HepG2 (cell line): ENCODE data around the gene KLHL12. TPM values are rescaled to one million over a fixed set of nuclear protein-coding genes. Genes with fewer than 3 reads are reported as not detected.

Source experiments
- KLF16 ChIP-seq, 2 experiments: sonication (generic) in 1 of 2; formaldehyde crosslinking in 1 of 2; IDR thresholded peaks; 2 replicates each; pipeline versions ENCODE4 v1.6.1 to v1.8.0; 2016 to 2023; ENCODE audit warnings: missing genetic modification reagents in 2 of 2, missing compliant biosample characterization in 1 of 2
- RAD21 ChIP-seq: fragments of 450-650 bp; formaldehyde crosslinking; IDR thresholded peaks from 2 replicates; pipeline ENCODE4 v1.5.0; 2020; ENCODE audit warnings: mild to moderate bottlenecking
- SP2 ChIP-seq: sonication (generic); formaldehyde crosslinking; IDR thresholded peaks from 2 replicates; pipeline ENCODE4 v1.5.1; 2020; ENCODE audit warnings: mild to moderate bottlenecking, missing genetic modification reagents
- SP5 ChIP-seq: IDR thresholded peaks from 2 replicates; pipeline ENCODE4 v1.6.1; 2016; ENCODE audit warnings: low read depth, borderline replicate concordance
- STAT5B ChIP-seq: sonication (generic); formaldehyde crosslinking; IDR thresholded peaks from 2 replicates; pipeline ENCODE4 v1.4.0; 2020; ENCODE audit warnings: missing genetic modification reagents
- ZBTB20 ChIP-seq: sonication (generic); formaldehyde crosslinking; IDR thresholded peaks from 2 replicates; pipeline ENCODE4 v1.8.1; 2023; ENCODE audit warnings: missing genetic modification reagents, low read depth, mild to moderate bottlenecking, borderline replicate concordance
- ZNF292 ChIP-seq: sonication (generic); formaldehyde crosslinking; IDR thresholded peaks from 2 replicates; pipeline ENCODE4 v1.8.1; 2022; ENCODE audit warnings: mild to moderate bottlenecking, low read depth, missing genetic modification reagents, borderline replicate concordance
- ZNF317 ChIP-seq: sonication (generic); formaldehyde crosslinking; IDR thresholded peaks from 2 replicates; pipeline ENCODE4 v1.5.0; 2020; ENCODE audit warnings: mild to moderate bottlenecking, missing genetic modification reagents
- ZNF616 ChIP-seq: sonication (generic); formaldehyde crosslinking; IDR thresholded peaks from 2 replicates; pipeline ENCODE4 v1.5.0; 2020; ENCODE audit warnings: low read depth, mild to moderate bottlenecking, missing genetic modification reagents
- ZNF773 ChIP-seq: sonication (generic); formaldehyde crosslinking; IDR thresholded peaks from 2 replicates; pipeline ENCODE4 v1.4.0; 2020; ENCODE audit warnings: missing genetic modification reagents, borderline replicate concordance
- polyA plus RNA-seq, 8 experiments: library from polyadenylated mRNA; depleted of rRNA in 3 of 8; stranded (reverse) in 7 of 8; unstranded in 1 of 8; fragments of >200 nt; fragmentation: Illumina TruSeq in 4 of 8; extraction: Trizol in 4 of 8; gene quantifications; 2 replicates each; pipeline versions ENCODE4 v1.2.1 to v1.2.3, GENCODE V29; 2011 to 2016; ENCODE audit warnings: low read depth in 4 of 8, missing spikeins in 1 of 8, mixed read lengths in 1 of 8; ENCODE audit not compliant: insufficient read depth in 1 of 8
- total RNA-seq, 5 experiments: library from RNA; depleted of rRNA; stranded (reverse); fragments of >200 nt; fragmentation: Illumina TruSeq; extraction: Trizol; gene quantifications; 2 replicates each; pipeline ENCODE4 v1.2.3, GENCODE V29; 2016; ENCODE audit warnings: low read depth in 1 of 5
- TF ChIP-seq, protein P1 (sequence below): sonication (generic); formaldehyde crosslinking; IDR thresholded peaks from 2 replicates; pipeline ENCODE4 v1.8.0; 2022; ENCODE audit warnings: mild to moderate bottlenecking, missing genetic modification reagents; ENCODE audit not compliant: insufficient replicate concordance
- TF ChIP-seq, protein P2 (sequence below): sonication (generic); formaldehyde crosslinking; IDR thresholded peaks from 2 replicates; pipeline ENCODE4 v1.4.0; 2020; ENCODE audit warnings: missing genetic modification reagents
- TF ChIP-seq, protein P3 (sequence below): sonication (generic); formaldehyde crosslinking; conservative IDR thresholded peaks from 2 replicates; pipeline ENCODE4 v1.8.0; 2022; ENCODE audit warnings: missing genetic modification reagents
- TF ChIP-seq, protein P4 (sequence below): sonication (generic); formaldehyde crosslinking; IDR thresholded peaks from 2 replicates; pipeline ENCODE4 v1.5.1; 2020; ENCODE audit warnings: missing genetic modification reagents, mild to moderate bottlenecking, borderline replicate concordance
- TF ChIP-seq, protein P5 (sequence below): sonication (generic); formaldehyde crosslinking; IDR thresholded peaks from 2 replicates; pipeline ENCODE4 v1.4.0; 2020; ENCODE audit warnings: mild to moderate bottlenecking, missing genetic modification reagents, borderline replicate concordance
- TF ChIP-seq, protein P6 (sequence below): sonication (generic); formaldehyde crosslinking; IDR thresholded peaks from 2 replicates; pipeline ENCODE4 v1.4.0; 2020; ENCODE audit warnings: mild to moderate bottlenecking, low read depth, missing genetic modification reagents
- TF ChIP-seq, protein P7 (sequence below): sonication (generic); formaldehyde crosslinking; conservative IDR thresholded peaks from 2 replicates; pipeline ENCODE4 v1.4.0; 2020; ENCODE audit warnings: missing genetic modification reagents

The KLHL12 gene
- total and polyA plus RNA-seq, 2 of the 13 experiments (the other 11 are each of a cell fraction or from before 2014, with no cell fraction given): 19.2 to 25.2 TPM

DNA sequence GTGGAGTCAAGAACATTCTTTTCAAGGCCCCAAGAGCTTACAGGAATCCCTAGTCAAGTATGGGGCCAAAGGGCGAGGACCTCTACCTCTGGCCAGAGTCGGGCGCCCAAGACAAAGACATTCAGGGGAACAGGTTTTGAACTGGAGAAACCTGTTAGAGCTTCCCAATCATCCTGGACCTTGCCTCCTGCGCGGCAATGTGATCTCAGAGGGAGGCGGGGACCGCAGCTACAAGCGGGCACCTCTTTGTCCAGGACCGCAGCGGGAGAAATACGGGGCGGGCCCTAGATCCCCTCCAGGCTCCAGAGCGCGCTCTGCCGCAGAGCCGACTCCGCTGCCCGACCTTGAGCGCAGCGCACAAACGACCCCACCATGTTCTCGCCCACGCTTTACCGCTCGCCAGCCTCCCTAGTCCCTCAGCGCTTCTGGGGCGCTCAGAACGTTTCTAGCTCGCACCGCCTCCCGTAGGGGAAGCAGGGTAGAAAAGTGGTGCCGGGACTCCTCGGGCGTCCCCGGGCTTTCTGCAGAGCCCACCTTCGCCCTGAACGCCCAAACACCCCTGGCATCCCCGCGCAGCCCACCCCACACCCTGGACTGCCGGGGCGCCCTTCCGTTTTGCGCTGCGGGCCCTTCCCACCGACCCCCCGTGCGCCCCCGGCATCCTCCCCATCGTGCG, 66.2 kb downstream of the KLHL12 start (continued):
- TF ChIP-seq ZBTB20 (0 out of 2 replicates have a peak, but pooled peaks have one; percentile 40), ZNF616 (CRISPR knock-in tag) (no peak), STAT5B (no peak), RAD21 (CRISPR knock-in tag) (peak; percentile 66; the same call in 1 of the 2 replicates), ZNF292 (CRISPR knock-in tag) (peak; percentile 65; the same call in 1 of the 2 replicates), SP5 (CRISPR knock-in tag) (peak; percentile 48; the same call in 1 of the 2 replicates), ZNF317 (no peak; the same call in 1 of the 2 replicates), SP2 (CRISPR knock-in tag) (no peak), ZNF773 (CRISPR knock-in tag) (no peak), KLF16 (CRISPR knock-in tag; IDR thresholded peaks at IDR 0.05) (0 out of 4 replicates have a peak, but pooled peaks of 1 of the 2 experiments have one; percentile 21)
- TF ChIP-seq, protein P1, sequence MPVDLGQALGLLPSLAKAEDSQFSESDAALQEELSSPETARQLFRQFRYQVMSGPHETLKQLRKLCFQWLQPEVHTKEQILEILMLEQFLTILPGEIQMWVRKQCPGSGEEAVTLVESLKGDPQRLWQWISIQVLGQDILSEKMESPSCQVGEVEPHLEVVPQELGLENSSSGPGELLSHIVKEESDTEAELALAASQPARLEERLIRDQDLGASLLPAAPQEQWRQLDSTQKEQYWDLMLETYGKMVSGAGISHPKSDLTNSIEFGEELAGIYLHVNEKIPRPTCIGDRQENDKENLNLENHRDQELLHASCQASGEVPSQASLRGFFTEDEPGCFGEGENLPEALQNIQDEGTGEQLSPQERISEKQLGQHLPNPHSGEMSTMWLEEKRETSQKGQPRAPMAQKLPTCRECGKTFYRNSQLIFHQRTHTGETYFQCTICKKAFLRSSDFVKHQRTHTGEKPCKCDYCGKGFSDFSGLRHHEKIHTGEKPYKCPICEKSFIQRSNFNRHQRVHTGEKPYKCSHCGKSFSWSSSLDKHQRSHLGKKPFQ (CRISPR knock-in tag): no peak
- TF ChIP-seq, protein P2, sequence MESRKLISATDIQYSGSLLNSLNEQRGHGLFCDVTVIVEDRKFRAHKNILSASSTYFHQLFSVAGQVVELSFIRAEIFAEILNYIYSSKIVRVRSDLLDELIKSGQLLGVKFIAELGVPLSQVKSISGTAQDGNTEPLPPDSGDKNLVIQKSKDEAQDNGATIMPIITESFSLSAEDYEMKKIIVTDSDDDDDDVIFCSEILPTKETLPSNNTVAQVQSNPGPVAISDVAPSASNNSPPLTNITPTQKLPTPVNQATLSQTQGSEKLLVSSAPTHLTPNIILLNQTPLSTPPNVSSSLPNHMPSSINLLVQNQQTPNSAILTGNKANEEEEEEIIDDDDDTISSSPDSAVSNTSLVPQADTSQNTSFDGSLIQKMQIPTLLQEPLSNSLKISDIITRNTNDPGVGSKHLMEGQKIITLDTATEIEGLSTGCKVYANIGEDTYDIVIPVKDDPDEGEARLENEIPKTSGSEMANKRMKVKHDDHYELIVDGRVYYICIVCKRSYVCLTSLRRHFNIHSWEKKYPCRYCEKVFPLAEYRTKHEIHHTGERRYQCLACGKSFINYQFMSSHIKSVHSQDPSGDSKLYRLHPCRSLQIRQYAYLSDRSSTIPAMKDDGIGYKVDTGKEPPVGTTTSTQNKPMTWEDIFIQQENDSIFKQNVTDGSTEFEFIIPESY: no peak
- TF ChIP-seq, protein P3, sequence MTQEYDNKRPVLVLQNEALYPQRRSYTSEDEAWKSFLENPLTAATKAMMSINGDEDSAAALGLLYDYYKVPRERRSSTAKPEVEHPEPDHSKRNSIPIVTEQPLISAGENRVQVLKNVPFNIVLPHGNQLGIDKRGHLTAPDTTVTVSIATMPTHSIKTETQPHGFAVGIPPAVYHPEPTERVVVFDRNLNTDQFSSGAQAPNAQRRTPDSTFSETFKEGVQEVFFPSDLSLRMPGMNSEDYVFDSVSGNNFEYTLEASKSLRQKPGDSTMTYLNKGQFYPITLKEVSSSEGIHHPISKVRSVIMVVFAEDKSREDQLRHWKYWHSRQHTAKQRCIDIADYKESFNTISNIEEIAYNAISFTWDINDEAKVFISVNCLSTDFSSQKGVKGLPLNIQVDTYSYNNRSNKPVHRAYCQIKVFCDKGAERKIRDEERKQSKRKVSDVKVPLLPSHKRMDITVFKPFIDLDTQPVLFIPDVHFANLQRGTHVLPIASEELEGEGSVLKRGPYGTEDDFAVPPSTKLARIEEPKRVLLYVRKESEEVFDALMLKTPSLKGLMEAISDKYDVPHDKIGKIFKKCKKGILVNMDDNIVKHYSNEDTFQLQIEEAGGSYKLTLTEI: no peak
- TF ChIP-seq, protein P4, sequence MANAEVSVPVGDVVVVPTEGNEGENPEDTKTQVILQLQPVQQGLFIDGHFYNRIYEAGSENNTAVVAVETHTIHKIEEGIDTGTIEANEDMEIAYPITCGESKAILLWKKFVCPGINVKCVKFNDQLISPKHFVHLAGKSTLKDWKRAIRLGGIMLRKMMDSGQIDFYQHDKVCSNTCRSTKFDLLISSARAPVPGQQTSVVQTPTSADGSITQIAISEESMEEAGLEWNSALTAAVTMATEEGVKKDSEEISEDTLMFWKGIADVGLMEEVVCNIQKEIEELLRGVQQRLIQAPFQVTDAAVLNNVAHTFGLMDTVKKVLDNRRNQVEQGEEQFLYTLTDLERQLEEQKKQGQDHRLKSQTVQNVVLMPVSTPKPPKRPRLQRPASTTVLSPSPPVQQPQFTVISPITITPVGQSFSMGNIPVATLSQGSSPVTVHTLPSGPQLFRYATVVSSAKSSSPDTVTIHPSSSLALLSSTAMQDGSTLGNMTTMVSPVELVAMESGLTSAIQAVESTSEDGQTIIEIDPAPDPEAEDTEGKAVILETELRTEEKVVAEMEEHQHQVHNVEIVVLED (CRISPR knock-in tag): no peak; the same call in 1 of the 2 replicates
- TF ChIP-seq, protein P5, sequence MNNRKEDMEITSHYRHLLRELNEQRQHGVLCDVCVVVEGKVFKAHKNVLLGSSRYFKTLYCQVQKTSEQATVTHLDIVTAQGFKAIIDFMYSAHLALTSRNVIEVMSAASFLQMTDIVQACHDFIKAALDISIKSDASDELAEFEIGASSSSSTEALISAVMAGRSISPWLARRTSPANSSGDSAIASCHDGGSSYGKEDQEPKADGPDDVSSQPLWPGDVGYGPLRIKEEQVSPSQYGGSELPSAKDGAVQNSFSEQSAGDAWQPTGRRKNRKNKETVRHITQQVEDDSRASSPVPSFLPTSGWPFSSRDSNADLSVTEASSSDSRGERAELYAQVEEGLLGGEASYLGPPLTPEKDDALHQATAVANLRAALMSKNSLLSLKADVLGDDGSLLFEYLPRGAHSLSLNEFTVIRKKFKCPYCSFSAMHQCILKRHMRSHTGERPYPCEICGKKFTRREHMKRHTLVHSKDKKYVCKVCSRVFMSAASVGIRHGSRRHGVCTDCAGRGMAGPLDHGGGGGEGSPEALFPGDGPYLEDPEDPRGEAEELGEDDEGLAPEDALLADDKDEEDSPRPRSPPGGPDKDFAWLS (CRISPR knock-in tag): no peak
- TF ChIP-seq, protein P6, sequence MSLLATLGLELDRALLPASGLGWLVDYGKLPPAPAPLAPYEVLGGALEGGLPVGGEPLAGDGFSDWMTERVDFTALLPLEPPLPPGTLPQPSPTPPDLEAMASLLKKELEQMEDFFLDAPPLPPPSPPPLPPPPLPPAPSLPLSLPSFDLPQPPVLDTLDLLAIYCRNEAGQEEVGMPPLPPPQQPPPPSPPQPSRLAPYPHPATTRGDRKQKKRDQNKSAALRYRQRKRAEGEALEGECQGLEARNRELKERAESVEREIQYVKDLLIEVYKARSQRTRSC (CRISPR knock-in tag): no peak
- TF ChIP-seq, protein P7, sequence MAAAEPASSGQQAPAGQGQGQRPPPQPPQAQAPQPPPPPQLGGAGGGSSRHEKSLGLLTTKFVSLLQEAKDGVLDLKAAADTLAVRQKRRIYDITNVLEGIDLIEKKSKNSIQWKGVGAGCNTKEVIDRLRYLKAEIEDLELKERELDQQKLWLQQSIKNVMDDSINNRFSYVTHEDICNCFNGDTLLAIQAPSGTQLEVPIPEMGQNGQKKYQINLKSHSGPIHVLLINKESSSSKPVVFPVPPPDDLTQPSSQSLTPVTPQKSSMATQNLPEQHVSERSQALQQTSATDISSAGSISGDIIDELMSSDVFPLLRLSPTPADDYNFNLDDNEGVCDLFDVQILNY (CRISPR knock-in tag): peak; percentile 71; the same call in 1 of the 2 replicates
